HEK293 (cell line): ENCODE data around the gene MTA1.

Experiments used
- CTCF ChIA-PET: fragments of 350-600 bp; formaldehyde crosslinking; extraction: SDS; loops from one replicate; lab custom pipeline; 2021; ENCODE audit warnings: antibody characterized with exemption; lab: Yijun Ruan, JAX
- POLR2A ChIA-PET: fragments of 300-600 bp; formaldehyde crosslinking; extraction: SDS; loops from one replicate; lab custom pipeline; 2020; ENCODE audit warnings: antibody characterized with exemption, inconsistent platforms; lab: Yijun Ruan, JAX
- H3K27ac ChIP-seq: fragments of 200-500 bp; sonication (Bioruptor generic); 2 replicates; pipeline ENCODE4 v1.5.1; 2014; ENCODE audit warnings: low read depth, low read length, control low read depth, inconsistent platforms; ENCODE audit errors: extremely low read depth
- H3K36me3 ChIP-seq, 2 experiments: fragments of 200-500 bp in 1 of 2; sonication (Bioruptor generic) in 1 of 2; 1 replicate in 1 of 2; 2 replicates in 1 of 2; pipeline ENCODE4 v1.5.1; 2014 to 2017; ENCODE audit warnings: inconsistent platforms in 2 of 2, low read length in 2 of 2; ENCODE audit not compliant: control insufficient read depth in 2 of 2, insufficient read depth in 1 of 2
- H3K4me1 ChIP-seq: fragments of 200-500 bp; sonication (Bioruptor generic); 2 replicates; pipeline ENCODE4 v1.5.1; 2014; ENCODE audit warnings: mild to moderate bottlenecking, low read length, inconsistent platforms; ENCODE audit not compliant: control insufficient read depth, insufficient read depth
- H3K4me3 ChIP-seq: 2 replicates; pipeline ENCODE4 v1.5.1; 2011; ENCODE audit warnings: low read depth, mild to moderate bottlenecking, control low read depth, low read length, moderate library complexity
- H3K9me3 ChIP-seq: fragments of 200-500 bp; sonication (Bioruptor generic); 2 replicates; pipeline ENCODE4 v1.5.1; 2014; ENCODE audit warnings: low read depth, low read length, inconsistent platforms; ENCODE audit not compliant: control insufficient read depth, insufficient read depth
- CTCF ChIP-seq: fragments of 450-650 bp; formaldehyde crosslinking; IDR thresholded peaks from 2 replicates; pipeline ENCODE4 v1.5.1; 2016; ENCODE audit warnings: missing biosample characterization, missing genetic modification characterization
- REPIN1 ChIP-seq: fragments of 450-650 bp; formaldehyde crosslinking; IDR thresholded peaks from 2 replicates; pipeline ENCODE4 v1.5.1; 2017; ENCODE audit warnings: missing biosample characterization, missing genetic modification characterization, low read depth
- SCRT2 ChIP-seq: fragments of 450-650 bp; formaldehyde crosslinking; IDR thresholded peaks from 2 replicates; pipeline ENCODE4 v1.5.1; 2016; ENCODE audit warnings: missing biosample characterization, missing genetic modification characterization
- SETDB1 ChIP-seq: IDR thresholded peaks from one replicate; pipeline ENCODE4 v1.6.1; 2017; ENCODE audit warnings: mild to moderate bottlenecking, low read length, moderate library complexity, mixed read lengths; ENCODE audit not compliant: insufficient read length
- ZBTB1 ChIP-seq: fragments of 450-650 bp; formaldehyde crosslinking; IDR thresholded peaks from 2 replicates; pipeline ENCODE4 v1.5.1; 2016; ENCODE audit warnings: missing biosample characterization, missing genetic modification characterization
- ZBTB20 ChIP-seq: fragments of 450-650 bp; formaldehyde crosslinking; IDR thresholded peaks from 2 replicates; pipeline ENCODE4 v1.5.1; 2016; ENCODE audit warnings: missing biosample characterization, missing genetic modification characterization
- ZBTB8A ChIP-seq: fragments of 450-650 bp; formaldehyde crosslinking; IDR thresholded peaks from 2 replicates; pipeline ENCODE4 v1.5.1; 2016; ENCODE audit warnings: missing biosample characterization, missing genetic modification characterization
- ZFP3 ChIP-seq: fragments of 450-650 bp; formaldehyde crosslinking; IDR thresholded peaks from 2 replicates; pipeline ENCODE4 v1.5.1; 2016; ENCODE audit warnings: low read depth, missing biosample characterization, missing genetic modification characterization
- ZFP69B ChIP-seq: fragments of 450-650 bp; formaldehyde crosslinking; IDR thresholded peaks from 2 replicates; pipeline ENCODE4 v1.5.1; 2016; ENCODE audit warnings: missing biosample characterization, missing genetic modification characterization
- ZIC2 ChIP-seq: fragments of 450-650 bp; formaldehyde crosslinking; IDR thresholded peaks from 2 replicates; pipeline ENCODE4 v1.5.1; 2016; ENCODE audit warnings: missing biosample characterization, missing genetic modification characterization
- ZNF114 ChIP-seq: fragments of 450-650 bp; formaldehyde crosslinking; IDR thresholded peaks from 2 replicates; pipeline ENCODE4 v1.5.0; 2017; ENCODE audit warnings: missing biosample characterization, missing genetic modification characterization
- ZNF184 ChIP-seq: fragments of 450-650 bp; IDR thresholded peaks from 2 replicates; pipeline ENCODE4 v1.5.1; 2018; ENCODE audit warnings: missing biosample characterization, mild to moderate bottlenecking, missing genetic modification characterization
- ZNF202 ChIP-seq: fragments of 450-650 bp; formaldehyde crosslinking; IDR thresholded peaks from 2 replicates; pipeline ENCODE4 v1.5.1; 2016; ENCODE audit warnings: missing biosample characterization, missing genetic modification characterization, borderline replicate concordance
- ZNF239 ChIP-seq: fragments of 450-650 bp; formaldehyde crosslinking; IDR thresholded peaks from 2 replicates; pipeline ENCODE4 v1.5.1; 2016; ENCODE audit warnings: missing biosample characterization, missing genetic modification characterization
- ZNF24 ChIP-seq: fragments of 450-650 bp; formaldehyde crosslinking; IDR thresholded peaks from 2 replicates; pipeline ENCODE4 v1.5.1; 2016; ENCODE audit warnings: missing biosample characterization, missing genetic modification characterization
- ZNF248 ChIP-seq: fragments of 450-650 bp; formaldehyde crosslinking; IDR thresholded peaks from 2 replicates; pipeline ENCODE4 v1.5.1; 2017; ENCODE audit warnings: missing biosample characterization, missing genetic modification characterization
- ZNF302 ChIP-seq: fragments of 450-650 bp; formaldehyde crosslinking; IDR thresholded peaks from 2 replicates; pipeline ENCODE4 v1.5.1; 2016; ENCODE audit warnings: missing biosample characterization, missing genetic modification characterization, low read depth
- ZNF529 ChIP-seq: fragments of 450-650 bp; formaldehyde crosslinking; IDR thresholded peaks from 2 replicates; pipeline ENCODE4 v1.5.1; 2017; ENCODE audit warnings: missing genetic modification characterization, missing biosample characterization; ENCODE audit not compliant: insufficient replicate concordance
- ZNF555 ChIP-seq: fragments of 450-650 bp; formaldehyde crosslinking; conservative IDR thresholded peaks from 2 replicates; pipeline ENCODE4 v1.5.1; 2017; ENCODE audit warnings: missing biosample characterization, mild to moderate bottlenecking, missing genetic modification characterization, inconsistent platforms
- ZNF558 ChIP-seq: fragments of 450-650 bp; formaldehyde crosslinking; IDR thresholded peaks from 2 replicates; pipeline ENCODE4 v1.5.1; 2016; ENCODE audit warnings: missing biosample characterization, missing genetic modification characterization
- ZNF664 ChIP-seq: fragments of 450-650 bp; formaldehyde crosslinking; IDR thresholded peaks from 2 replicates; pipeline ENCODE4 v1.5.1; 2016; ENCODE audit warnings: missing biosample characterization, missing genetic modification characterization
- ZNF830 ChIP-seq: fragments of 450-650 bp; IDR thresholded peaks from 2 replicates; pipeline ENCODE4 v1.5.0; 2018; ENCODE audit warnings: missing biosample characterization, missing genetic modification characterization, low read depth, mild to moderate bottlenecking, moderate library complexity
- ZSCAN18 ChIP-seq: fragments of 450-650 bp; formaldehyde crosslinking; IDR thresholded peaks from 2 replicates; pipeline ENCODE4 v1.5.1; 2016; ENCODE audit warnings: missing biosample characterization, missing genetic modification characterization
- TF ChIP-seq, protein P1 (sequence below): fragments of 450-650 bp; formaldehyde crosslinking; IDR thresholded peaks from 2 replicates; pipeline ENCODE4 v1.5.1; 2016; ENCODE audit warnings: missing biosample characterization, missing genetic modification characterization, borderline replicate concordance
- TF ChIP-seq, protein P2 (sequence below): fragments of 450-650 bp; formaldehyde crosslinking; IDR thresholded peaks from 2 replicates; pipeline ENCODE4 v1.5.1; 2017; ENCODE audit warnings: missing biosample characterization, missing genetic modification characterization

The MTA1 gene

DNA sequence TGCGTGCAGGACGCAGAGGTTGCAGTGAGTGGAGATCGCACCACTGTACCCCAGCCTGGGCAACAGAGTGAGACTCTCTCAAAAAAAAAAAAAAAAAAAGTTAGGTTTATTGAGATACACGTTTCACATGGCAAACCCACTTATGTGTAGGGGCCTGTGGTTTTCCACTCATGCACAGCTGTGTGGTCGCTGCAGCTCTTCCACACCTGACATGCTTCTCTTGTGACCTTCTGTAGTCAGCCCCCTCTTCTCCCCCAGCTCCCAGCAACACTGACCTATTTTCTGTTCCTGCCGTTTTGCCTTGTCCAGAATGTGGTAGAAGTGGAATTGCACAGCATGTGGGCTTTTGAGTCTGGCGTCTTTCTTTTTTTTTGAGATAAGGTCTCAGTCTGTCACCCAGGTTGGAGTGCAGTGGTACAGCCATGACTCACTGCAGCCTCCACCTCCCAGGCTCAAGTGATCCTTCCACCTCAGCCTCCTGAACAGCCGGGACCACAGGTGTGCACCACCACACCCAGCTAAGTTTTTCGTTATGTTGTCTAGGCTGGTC, 8.4 kb downstream of the MTA1 start:
- POLR2A ChIA-PET, result no interaction called here
- H3K36me3 ChIP-seq, result peaks cover 20 to 58% of the 10 kb centered on the region in 2 experiments; a peak in 2 of 3 replicates
- no peak overlapping the region for H3K27ac ChIP-seq
- CTCF ChIA-PET, result no interaction called here
- TF ChIP-seq ZNF664 (tag by site-specific recombination), result peak; percentile 82
- TF ChIP-seq ZNF558, result no peak
- no peak for TF ChIP-seq ZNF24 (tag by site-specific recombination)
- no peak for TF ChIP-seq ZNF830 (tag by site-specific recombination)
- TF ChIP-seq SETDB1, result peak; percentile 18
- TF ChIP-seq, all 188 proteins: peak for 2
- Histone ChIP-seq H3K9me3 (no peaks in the 10 kb centered on the region; the same call in 1 of the 2 replicates), H3K4me1 (no peaks in the 10 kb centered on the region), H3K4me3 (no peak overlapping the region)

GRCh38 chr14:105430042-105430441, 10.4 kb downstream of the MTA1 start:
- Histone ChIP-seq H3K27ac (no peak overlapping the region), H3K4me1 (no peaks in the 10 kb centered on the region), H3K9me3 (no peaks in the 10 kb centered on the region; the same call in 1 of the 2 replicates), H3K4me3 (no peak overlapping the region), H3K36me3 (peaks cover 17 to 48% of the 10 kb centered on the region in 2 experiments; a peak in 2 of 3 replicates)
- ChIA-PET CTCF (interaction anchor here (0.6 to 1.5 kb wide), 2 partner anchors 51 to 109 kb away, joined by 3 to 4 read pairs; no protein-coding TSS in a partner anchor), POLR2A (no interaction called here)
- TF ChIP-seq ZNF239 (tag by site-specific recombination) (no peak), ZFP3 (tag by site-specific recombination) (no peak), ZBTB1 (tag by site-specific recombination) (no peak), ZSCAN18 (tag by site-specific recombination) (no peak)

DNA sequence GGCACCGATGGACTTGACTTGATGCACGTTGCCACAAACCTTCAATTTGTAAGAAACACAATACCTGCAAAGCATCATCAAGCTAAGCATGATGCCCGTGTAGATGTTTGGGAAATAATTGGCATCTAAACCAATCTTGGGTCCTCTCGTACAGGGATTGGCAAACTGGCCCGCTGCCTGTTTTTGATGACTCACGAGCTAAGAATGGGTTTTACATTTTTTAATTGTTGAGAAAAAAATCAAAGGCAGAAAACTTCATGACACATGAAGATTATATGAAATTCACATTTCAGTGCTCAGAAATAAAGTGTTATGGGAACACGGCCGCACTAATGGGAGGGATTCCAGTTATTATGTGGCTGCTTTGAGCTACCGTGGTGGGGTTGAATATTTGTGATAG, 10.9 kb downstream of the MTA1 start:
- Histone ChIP-seq H3K27ac (no peak overlapping the region), H3K36me3 (peaks cover 17 to 43% of the 10 kb centered on the region in 2 experiments; a peak in 2 of 3 replicates), H3K4me1 (no peaks in the 10 kb centered on the region), H3K9me3 (no peaks in the 10 kb centered on the region; the same call in 1 of the 2 replicates), H3K4me3 (no peak overlapping the region)
- ChIA-PET POLR2A (no interaction called here), CTCF (interaction anchor here (1.5 kb wide), 1 partner anchor 50 kb away, joined by 4 read pairs; no protein-coding TSS in a partner anchor)
- TF ChIP-seq ZBTB8A (tag by site-specific recombination), result no peak
- TF ChIP-seq ZSCAN18 (tag by site-specific recombination), result no peak
- no peak for TF ChIP-seq ZNF529
- TF ChIP-seq CTCF, result no peak
- TF ChIP-seq, protein P1, sequence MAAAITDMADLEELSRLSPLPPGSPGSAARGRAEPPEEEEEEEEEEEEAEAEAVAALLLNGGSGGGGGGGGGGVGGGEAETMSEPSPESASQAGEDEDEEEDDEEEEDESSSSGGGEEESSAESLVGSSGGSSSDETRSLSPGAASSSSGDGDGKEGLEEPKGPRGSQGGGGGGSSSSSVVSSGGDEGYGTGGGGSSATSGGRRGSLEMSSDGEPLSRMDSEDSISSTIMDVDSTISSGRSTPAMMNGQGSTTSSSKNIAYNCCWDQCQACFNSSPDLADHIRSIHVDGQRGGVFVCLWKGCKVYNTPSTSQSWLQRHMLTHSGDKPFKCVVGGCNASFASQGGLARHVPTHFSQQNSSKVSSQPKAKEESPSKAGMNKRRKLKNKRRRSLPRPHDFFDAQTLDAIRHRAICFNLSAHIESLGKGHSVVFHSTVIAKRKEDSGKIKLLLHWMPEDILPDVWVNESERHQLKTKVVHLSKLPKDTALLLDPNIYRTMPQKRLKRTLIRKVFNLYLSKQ (tag by site-specific recombination), result no peak
- TF ChIP-seq REPIN1 (tag by site-specific recombination), result no peak
- no peak for TF ChIP-seq ZNF248
- no peak for TF ChIP-seq ZIC2 (tag by site-specific recombination)
- TF ChIP-seq ZFP69B, result no peak
- no peak for TF ChIP-seq ZBTB20 (tag by site-specific recombination)
- no peak for TF ChIP-seq ZNF24 (tag by site-specific recombination)
- TF ChIP-seq ZNF555 (tag by site-specific recombination), result no peak
- TF ChIP-seq, protein P2, sequence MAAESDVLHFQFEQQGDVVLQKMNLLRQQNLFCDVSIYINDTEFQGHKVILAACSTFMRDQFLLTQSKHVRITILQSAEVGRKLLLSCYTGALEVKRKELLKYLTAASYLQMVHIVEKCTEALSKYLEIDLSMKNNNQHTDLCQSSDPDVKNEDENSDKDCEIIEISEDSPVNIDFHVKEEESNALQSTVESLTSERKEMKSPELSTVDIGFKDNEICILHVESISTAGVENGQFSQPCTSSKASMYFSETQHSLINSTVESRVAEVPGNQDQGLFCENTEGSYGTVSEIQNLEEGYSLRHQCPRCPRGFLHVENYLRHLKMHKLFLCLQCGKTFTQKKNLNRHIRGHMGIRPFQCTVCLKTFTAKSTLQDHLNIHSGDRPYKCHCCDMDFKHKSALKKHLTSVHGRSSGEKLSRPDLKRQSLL (tag by site-specific recombination), result no peak
- no peak for TF ChIP-seq ZNF202 (tag by site-specific recombination)
- TF ChIP-seq ZNF302 (tag by site-specific recombination), result no peak
- TF ChIP-seq ZNF114 (tag by site-specific recombination), result no peak
- TF ChIP-seq SCRT2 (tag by site-specific recombination), result no peak
- no peak for TF ChIP-seq ZNF184 (tag by site-specific recombination)
